ENCODE data around the gene DNAH17.

- no peak for TF ChIP-seq CTCF (IDR thresholded peaks at IDR 0.05; ENCODE audit: low read depth, low read length, poor library complexity, severe bottlenecking)
- TF ChIP-seq EZH2phosphoT487 (IDR thresholded peaks at IDR 0.05; ENCODE audit: borderline replicate concordance, low read length) = no peak
These were observed 198.7 kb downstream of the DNAH17 start, which contains the start of gene PGS1 for GRCh38 chr17:78378225-78379130.

Measured in DOHH2 (cell line).